ENCODE measurements around the gene OR1K1. TPM values are rescaled to one million over a fixed set of nuclear protein-coding genes. Genes with fewer than 3 reads are reported as not detected.

Gene OR1K1
- total and polyA plus RNA-seq, 9 of the 15 experiments (the other 6 are each of a cell fraction or from before 2014, with no cell fraction given) = not detected

DNA sequence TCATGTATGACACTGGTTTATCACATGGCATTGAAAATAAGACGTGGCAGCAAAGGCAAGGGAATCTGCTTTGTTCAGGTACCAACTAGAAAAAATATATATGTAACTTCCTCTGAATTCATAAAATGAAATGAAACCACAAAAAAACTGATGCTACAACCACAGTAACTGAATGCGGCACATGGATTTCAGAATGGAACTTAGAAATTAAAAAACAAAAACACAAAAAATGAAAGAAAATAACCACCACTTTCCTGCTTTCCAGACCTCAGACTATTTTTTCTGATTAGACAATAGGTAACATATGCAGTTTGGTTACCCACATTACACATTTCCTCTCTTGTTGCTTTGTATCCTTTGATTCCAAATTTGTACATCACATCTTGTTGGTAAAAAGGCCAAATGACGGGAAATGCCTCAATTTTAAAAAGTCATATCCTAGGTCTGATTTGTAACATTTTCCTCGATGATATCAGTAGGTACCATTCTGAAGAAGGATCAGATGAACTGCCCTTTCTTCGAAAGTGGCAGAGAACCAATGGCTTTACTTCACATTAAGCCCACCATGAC lies 46.5 kb downstream of the OR1K1 start (continued):
- TF ChIP-seq, protein P1, sequence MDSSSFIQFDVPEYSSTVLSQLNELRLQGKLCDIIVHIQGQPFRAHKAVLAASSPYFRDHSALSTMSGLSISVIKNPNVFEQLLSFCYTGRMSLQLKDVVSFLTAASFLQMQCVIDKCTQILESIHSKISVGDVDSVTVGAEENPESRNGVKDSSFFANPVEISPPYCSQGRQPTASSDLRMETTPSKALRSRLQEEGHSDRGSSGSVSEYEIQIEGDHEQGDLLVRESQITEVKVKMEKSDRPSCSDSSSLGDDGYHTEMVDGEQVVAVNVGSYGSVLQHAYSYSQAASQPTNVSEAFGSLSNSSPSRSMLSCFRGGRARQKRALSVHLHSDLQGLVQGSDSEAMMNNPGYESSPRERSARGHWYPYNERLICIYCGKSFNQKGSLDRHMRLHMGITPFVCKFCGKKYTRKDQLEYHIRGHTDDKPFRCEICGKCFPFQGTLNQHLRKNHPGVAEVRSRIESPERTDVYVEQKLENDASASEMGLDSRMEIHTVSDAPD (CRISPR knock-in tag; IDR thresholded peaks at IDR 0.05) = no peak
- TF ChIP-seq, protein P2, sequence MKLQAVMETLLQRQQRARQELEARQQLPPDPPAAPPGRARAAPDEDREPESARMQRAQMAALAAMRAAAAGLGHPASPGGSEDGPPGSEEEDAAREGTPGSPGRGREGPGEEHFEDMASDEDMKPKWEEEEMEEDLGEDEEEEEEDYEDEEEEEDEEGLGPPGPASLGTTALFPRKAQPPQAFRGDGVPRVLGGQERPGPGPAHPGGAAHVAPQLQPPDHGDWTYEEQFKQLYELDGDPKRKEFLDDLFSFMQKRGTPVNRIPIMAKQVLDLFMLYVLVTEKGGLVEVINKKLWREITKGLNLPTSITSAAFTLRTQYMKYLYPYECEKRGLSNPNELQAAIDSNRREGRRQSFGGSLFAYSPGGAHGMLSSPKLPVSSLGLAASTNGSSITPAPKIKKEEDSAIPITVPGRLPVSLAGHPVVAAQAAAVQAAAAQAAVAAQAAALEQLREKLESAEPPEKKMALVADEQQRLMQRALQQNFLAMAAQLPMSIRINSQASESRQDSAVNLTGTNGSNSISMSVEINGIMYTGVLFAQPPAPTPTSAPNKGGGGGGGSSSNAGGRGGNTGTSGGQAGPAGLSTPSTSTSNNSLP (IDR thresholded peaks at IDR 0.05; ENCODE audit: borderline replicate concordance, low read depth, low read length) = no peak
- TF ChIP-seq ETV1 (tag; conservative IDR thresholded peaks at IDR 0.05; ENCODE audit: low read depth) (no peak), KDM5B (IDR thresholded peaks at IDR 0.05; ENCODE audit: insufficient replicate concordance, low read depth, low read length) (no peak)
- TF ChIP-seq, protein P3, sequence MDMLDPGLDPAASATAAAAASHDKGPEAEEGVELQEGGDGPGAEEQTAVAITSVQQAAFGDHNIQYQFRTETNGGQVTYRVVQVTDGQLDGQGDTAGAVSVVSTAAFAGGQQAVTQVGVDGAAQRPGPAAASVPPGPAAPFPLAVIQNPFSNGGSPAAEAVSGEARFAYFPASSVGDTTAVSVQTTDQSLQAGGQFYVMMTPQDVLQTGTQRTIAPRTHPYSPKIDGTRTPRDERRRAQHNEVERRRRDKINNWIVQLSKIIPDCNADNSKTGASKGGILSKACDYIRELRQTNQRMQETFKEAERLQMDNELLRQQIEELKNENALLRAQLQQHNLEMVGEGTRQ (CRISPR knock-in tag; IDR thresholded peaks at IDR 0.05) = no peak
- TF ChIP-seq, protein P4, sequence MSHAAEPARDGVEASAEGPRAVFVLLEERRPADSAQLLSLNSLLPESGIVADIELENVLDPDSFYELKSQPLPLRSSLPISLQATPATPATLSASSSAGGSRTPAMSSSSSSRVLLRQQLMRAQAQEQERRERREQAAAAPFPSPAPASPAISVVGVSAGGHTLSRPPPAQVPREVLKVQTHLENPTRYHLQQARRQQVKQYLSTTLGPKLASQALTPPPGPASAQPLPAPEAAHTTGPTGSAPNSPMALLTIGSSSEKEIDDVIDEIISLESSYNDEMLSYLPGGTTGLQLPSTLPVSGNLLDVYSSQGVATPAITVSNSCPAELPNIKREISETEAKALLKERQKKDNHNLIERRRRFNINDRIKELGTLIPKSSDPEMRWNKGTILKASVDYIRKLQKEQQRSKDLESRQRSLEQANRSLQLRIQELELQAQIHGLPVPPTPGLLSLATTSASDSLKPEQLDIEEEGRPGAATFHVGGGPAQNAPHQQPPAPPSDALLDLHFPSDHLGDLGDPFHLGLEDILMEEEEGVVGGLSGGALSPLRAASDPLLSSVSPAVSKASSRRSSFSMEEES (CRISPR knock-in tag; IDR thresholded peaks at IDR 0.05) = no peak
